Smooth muscle cell (in vitro differentiated cells): Measurements from ENCODE around the gene ZFYVE21. TPM values are rescaled to one million over a fixed set of nuclear protein-coding genes. Genes with fewer than 3 reads are reported as not detected.

Experiments used
- DNase-seq: peaks from one replicate; lab custom pipeline; 2025; ENCODE audit not compliant: unreplicated experiment; lab: John Stamatoyannopoulos, UW
- H2AFZ ChIP-seq: fragments of 200-600 bp; sonication (generic); 2 replicates; pipeline ENCODE4 v1.6.0; 2016; ENCODE audit warnings: antibody characterized with exemption, low read depth, mild to moderate bottlenecking
- H3F3A ChIP-seq: fragments of 200-600 bp; sonication (generic); 2 replicates; pipeline ENCODE4 v1.6.0; 2017; ENCODE audit warnings: antibody characterized with exemption, low read depth
- H3K27ac ChIP-seq: fragments of 200-600 bp; sonication (generic); 2 replicates; pipeline ENCODE4 v1.5.1; 2016; ENCODE audit warnings: low read depth, mild to moderate bottlenecking
- H3K27me3 ChIP-seq: fragments of 200-600 bp; sonication (generic); 2 replicates; pipeline ENCODE4 v1.6.1; 2016; ENCODE audit warnings: low read depth, mild to moderate bottlenecking
- H3K36me3 ChIP-seq: fragments of 200-600 bp; sonication (generic); 2 replicates; pipeline ENCODE4 v1.5.1; 2016; ENCODE audit warnings: low read depth
- H3K4me1 ChIP-seq: fragments of 200-600 bp; sonication (generic); 2 replicates; pipeline ENCODE4 v1.5.1; 2016; ENCODE audit warnings: low read depth
- H3K4me2 ChIP-seq: fragments of 200-600 bp; sonication (generic); 2 replicates; pipeline ENCODE4 v1.6.0; 2016; ENCODE audit warnings: mild to moderate bottlenecking
- H3K4me3 ChIP-seq: fragments of 200-600 bp; sonication (generic); 2 replicates; pipeline ENCODE4 v1.5.1; 2016; ENCODE audit warnings: mild to moderate bottlenecking
- H3K79me2 ChIP-seq: fragments of 200-600 bp; sonication (generic); 2 replicates; pipeline ENCODE4 v1.6.0; 2016; ENCODE audit warnings: low read depth, mild to moderate bottlenecking
- H3K9ac ChIP-seq: fragments of 200-600 bp; sonication (generic); 2 replicates; pipeline ENCODE4 v1.6.0; 2016; ENCODE audit warnings: low read depth
- H3K9me3 ChIP-seq: fragments of 200-600 bp; sonication (generic); replicated peaks from 2 replicates; pipeline ENCODE4 v1.5.1; 2016; ENCODE audit warnings: low read depth
- H4K20me1 ChIP-seq: fragments of 200-600 bp; sonication (generic); 2 replicates; pipeline ENCODE4 v1.6.0; 2016; ENCODE audit warnings: low read depth
- CTCF ChIP-seq: fragments of 200-600 bp; sonication (generic); IDR thresholded peaks from 2 replicates; pipeline ENCODE4 v1.5.1; 2017; ENCODE audit warnings: borderline replicate concordance, mild to moderate bottlenecking, antibody characterized with exemption; ENCODE audit not compliant: insufficient read depth, poor library complexity, severe bottlenecking
- WGBS: methylation state at CpG from one replicate; pipeline ENCODE4 v1.1.7; 2016; ENCODE audit warnings: low lambda C conversion rate; 5-methylcytosine and 5-hydroxymethylcytosine counted together
- polyA plus RNA-seq: library from polyadenylated mRNA; unstranded; fragments of >200 nt; fragmentation: Nextera tagmentation; extraction: Ambion mirVana; gene quantifications from 2 replicates; pipeline ENCODE4 v1.2.1, GENCODE V29; 2016
- total RNA-seq: library from RNA; depleted of rRNA; stranded (reverse); fragments of >200 nt; gene quantifications from 2 replicates; pipeline ENCODE4 v1.2.3, GENCODE V29; 2014

ZFYVE21 gene
- total and polyA plus RNA-seq, 2 experiments from 2014 or later, result 33.9 to 41.5 TPM

GRCh38 chr14:103734081-103734888 is 18.7 kb downstream of the ZFYVE21 start:
- peaks cover 6% of the 10 kb centered on the region for H3K79me2 ChIP-seq
- H3K9ac ChIP-seq, result no peak overlapping the region
- no peaks in the 10 kb centered on the region for H3F3A ChIP-seq
- no peaks in the 10 kb centered on the region for H3K4me1 ChIP-seq
- H3K36me3 ChIP-seq, result no peaks in the 10 kb centered on the region
- no peak overlapping the region for H2AFZ ChIP-seq
- no peak overlapping the region for H3K4me2 ChIP-seq
- TF ChIP-seq CTCF, result no peak
- peaks cover 21% of the 10 kb centered on the region for H4K20me1 ChIP-seq
- no peaks in the 10 kb centered on the region for H3K9me3 ChIP-seq
- no peaks in the 10 kb centered on the region for H3K27me3 ChIP-seq
- peak overlapping the region; percentile 67 for H3K27ac ChIP-seq
- no peak overlapping the region for H3K4me3 ChIP-seq
- no peak for DNase-seq
- 93% methylated on average over 23 of the region's 23 CpGs for WGBS

- H4K20me1 ChIP-seq, result peaks cover 20% of the 10 kb centered on the region
- H2AFZ ChIP-seq, result no peak overlapping the region
- no peaks in the 10 kb centered on the region for H3K4me1 ChIP-seq
- no peak overlapping the region for H3K27ac ChIP-seq
- no peaks in the 10 kb centered on the region for H3K36me3 ChIP-seq
- H3K4me3 ChIP-seq, result no peak overlapping the region
- H3K27me3 ChIP-seq, result no peaks in the 10 kb centered on the region
- no peaks in the 10 kb centered on the region for H3F3A ChIP-seq
- no peak for DNase-seq
- H3K9ac ChIP-seq, result no peak overlapping the region
- H3K79me2 ChIP-seq, result peaks cover 4% of the 10 kb centered on the region
- no peaks in the 10 kb centered on the region for H3K9me3 ChIP-seq
- no peak overlapping the region for H3K4me2 ChIP-seq
- TF ChIP-seq CTCF, result no peak
- WGBS, result 93% methylated on average over 12 of the region's 12 CpGs
Measured at GRCh38 chr14:103735022-103735421, 19.4 kb downstream of the ZFYVE21 start.

- no peaks in the 10 kb centered on the region for H3K79me2 ChIP-seq
- no peak overlapping the region for H2AFZ ChIP-seq
- no peaks in the 10 kb centered on the region for H3K36me3 ChIP-seq
- WGBS, result 79% methylated on average over 7 of the region's 7 CpGs
- no peaks in the 10 kb centered on the region for H3K4me1 ChIP-seq
- no peak overlapping the region for H3K9ac ChIP-seq
- no peak for TF ChIP-seq CTCF
- no peaks in the 10 kb centered on the region for H3K9me3 ChIP-seq
- no peaks in the 10 kb centered on the region for H3F3A ChIP-seq
- no peak for DNase-seq
- no peak overlapping the region for H3K4me2 ChIP-seq
- H3K27me3 ChIP-seq, result no peaks in the 10 kb centered on the region
- H4K20me1 ChIP-seq, result peaks cover 16% of the 10 kb centered on the region
- H3K4me3 ChIP-seq, result no peak overlapping the region
- no peak overlapping the region for H3K27ac ChIP-seq
Measured at GRCh38 chr14:103735439-103735814, 19.8 kb downstream of the ZFYVE21 start.
